AG04449 (cell line): Measurements from ENCODE around the gene SHANK3.

Source experiments
- CTCF ChIA-PET: fragments of 350-600 bp; formaldehyde crosslinking; extraction: SDS; loops from one replicate; lab custom pipeline; 2021; ENCODE audit warnings: antibody characterized with exemption; lab: Yijun Ruan, JAX
- POLR2A ChIA-PET: fragments of 400-600, 350-600 bp; formaldehyde crosslinking; extraction: SDS; loops from one replicate; lab custom pipeline; 2020; ENCODE audit warnings: antibody characterized with exemption, inconsistent platforms; lab: Yijun Ruan, JAX
- DNase-seq: peaks from one replicate; pipeline ENCODE4 v3.0.0-alpha.2; 2010; ENCODE audit warnings: low read depth, low spot score
- H3K4me3 ChIP-seq: 2 replicates; pipeline ENCODE4 v1.5.1; 2011; ENCODE audit warnings: low read depth, mild to moderate bottlenecking, control low read depth, low read length
- TF ChIP-seq, protein P1 (sequence below): IDR thresholded peaks from one replicate; pipeline ENCODE4 v1.5.1; 2011; ENCODE audit warnings: mild to moderate bottlenecking, moderate library complexity, low read length, control low read depth, inconsistent platforms; ENCODE audit not compliant: insufficient read depth; ENCODE audit errors: missing control alignments

The SHANK3 gene

DNA sequence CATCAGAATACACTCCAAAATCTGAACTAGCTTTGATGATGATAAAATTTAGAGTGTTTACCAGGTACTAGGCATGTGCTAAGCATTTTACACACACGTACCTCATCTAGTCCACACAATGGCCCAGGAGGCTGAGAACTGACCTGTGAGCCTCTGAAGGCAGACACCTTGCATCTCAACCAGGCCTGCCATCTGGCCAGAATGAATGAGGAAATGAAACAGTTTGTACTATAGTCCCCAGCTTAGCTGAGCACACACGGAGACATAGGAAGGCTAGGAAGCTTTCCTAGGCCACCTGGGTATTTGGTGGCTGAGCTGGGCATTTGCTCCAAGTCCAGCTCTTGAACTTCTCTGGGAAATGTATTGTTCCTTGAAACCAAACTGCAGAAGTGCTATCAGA is 6.9 kb upstream of the SHANK3 start:
- CTCF ChIA-PET, result no interaction called here
- no peak overlapping the region for H3K4me3 ChIP-seq
- DNase-seq, result no peak
- POLR2A ChIA-PET, result interaction anchor here (0.6 kb wide), 1 partner anchor 44 kb away, joined by 3 read pairs; no protein-coding TSS in a partner anchor
- TF ChIP-seq, protein P1, sequence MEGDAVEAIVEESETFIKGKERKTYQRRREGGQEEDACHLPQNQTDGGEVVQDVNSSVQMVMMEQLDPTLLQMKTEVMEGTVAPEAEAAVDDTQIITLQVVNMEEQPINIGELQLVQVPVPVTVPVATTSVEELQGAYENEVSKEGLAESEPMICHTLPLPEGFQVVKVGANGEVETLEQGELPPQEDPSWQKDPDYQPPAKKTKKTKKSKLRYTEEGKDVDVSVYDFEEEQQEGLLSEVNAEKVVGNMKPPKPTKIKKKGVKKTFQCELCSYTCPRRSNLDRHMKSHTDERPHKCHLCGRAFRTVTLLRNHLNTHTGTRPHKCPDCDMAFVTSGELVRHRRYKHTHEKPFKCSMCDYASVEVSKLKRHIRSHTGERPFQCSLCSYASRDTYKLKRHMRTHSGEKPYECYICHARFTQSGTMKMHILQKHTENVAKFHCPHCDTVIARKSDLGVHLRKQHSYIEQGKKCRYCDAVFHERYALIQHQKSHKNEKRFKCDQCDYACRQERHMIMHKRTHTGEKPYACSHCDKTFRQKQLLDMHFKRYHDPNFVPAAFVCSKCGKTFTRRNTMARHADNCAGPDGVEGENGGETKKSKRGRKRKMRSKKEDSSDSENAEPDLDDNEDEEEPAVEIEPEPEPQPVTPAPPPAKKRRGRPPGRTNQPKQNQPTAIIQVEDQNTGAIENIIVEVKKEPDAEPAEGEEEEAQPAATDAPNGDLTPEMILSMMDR, result no peak

DNA sequence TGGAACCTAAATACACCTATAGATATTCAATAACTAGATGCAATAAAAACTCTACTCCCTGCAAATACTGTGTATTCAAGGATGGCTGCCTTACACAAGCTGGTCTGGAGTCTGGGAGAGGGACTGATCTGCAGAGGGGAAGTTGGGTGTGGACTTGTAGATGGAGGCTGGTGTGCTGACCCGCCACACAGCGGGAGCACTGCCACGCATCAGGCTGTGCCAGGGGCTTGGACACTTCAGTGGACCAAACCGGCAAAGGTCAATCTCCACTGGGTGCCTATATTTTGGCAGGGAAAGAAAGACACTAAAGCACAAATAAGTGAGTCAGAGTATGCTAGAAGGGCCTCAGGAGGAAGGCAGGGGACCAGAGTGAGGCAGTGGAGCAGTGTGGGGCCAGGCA is 2.1 kb upstream of the SHANK3 start:
- no peak overlapping the region for H3K4me3 ChIP-seq
- ChIA-PET POLR2A (no interaction called here), CTCF (interaction anchor here (0.8 to 1.8 kb wide), 3 partner anchors 24 to 28 kb away, joined by 3 to 4 read pairs (median 4); no protein-coding TSS in a partner anchor)
- TF ChIP-seq, protein P1, result no peak
- DNase-seq, result no peak

DNA sequence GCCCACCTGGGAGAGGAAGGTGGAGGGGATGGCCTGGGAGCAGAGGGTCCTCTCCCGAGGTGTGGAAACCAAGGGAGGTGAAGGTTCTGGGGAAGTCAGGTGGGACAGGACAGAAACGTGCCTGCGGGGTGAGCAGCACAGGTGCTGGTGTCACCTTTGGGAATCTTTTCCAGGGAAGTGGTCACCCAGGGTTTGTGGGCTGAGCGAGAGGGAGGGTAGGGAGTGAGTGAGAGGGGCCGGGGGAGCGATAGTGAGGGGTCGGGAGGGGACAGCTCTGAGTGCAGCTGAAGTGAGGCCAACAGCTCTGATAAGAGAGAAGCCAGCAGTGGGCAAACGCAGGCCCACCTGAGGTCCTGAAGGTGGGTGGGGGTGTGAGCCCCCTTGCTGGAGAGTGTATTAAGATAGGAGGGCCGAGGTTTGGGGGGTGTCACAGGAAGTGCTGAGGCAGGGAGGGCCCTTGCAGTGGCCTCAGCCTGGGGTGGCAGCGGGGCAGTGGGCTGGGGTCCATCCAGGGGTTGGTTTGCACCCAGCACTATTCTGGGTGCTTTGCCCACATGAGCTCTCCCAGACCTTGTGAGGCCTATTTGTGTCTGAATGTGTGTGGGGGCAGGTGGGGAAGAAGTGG is 1.6 kb upstream of the SHANK3 start:
- DNase-seq, result no peak
- CTCF ChIA-PET, result interaction anchor here (1.2 to 1.4 kb wide), 2 partner anchors 26 to 29 kb away, joined by 4 read pairs; no protein-coding TSS in a partner anchor

DNA sequence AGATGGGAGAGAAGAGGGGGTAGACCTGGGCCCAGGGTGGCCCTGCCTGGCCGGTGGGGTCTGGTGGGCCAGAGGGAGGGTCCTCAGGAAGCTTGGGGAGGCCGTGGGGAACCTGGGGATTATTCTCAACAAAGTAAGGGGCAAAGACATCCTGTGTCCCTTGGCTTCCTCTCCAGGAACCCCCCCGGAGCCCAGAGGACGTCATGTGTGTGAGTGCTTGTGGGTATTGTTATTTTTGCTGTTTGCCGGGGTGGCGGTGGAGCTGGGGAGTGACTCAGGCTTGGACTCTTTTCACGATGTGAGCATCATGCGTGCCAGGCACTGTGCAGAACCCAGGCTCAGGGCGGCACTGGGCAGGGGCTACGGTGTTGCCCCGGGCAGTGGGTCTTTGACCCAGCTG is 982 bp upstream of the SHANK3 start:
- CTCF ChIA-PET, result interaction anchor here (1.2 kb wide), 1 partner anchor 25 kb away, joined by 4 read pairs; no protein-coding TSS in a partner anchor
- DNase-seq, result no peak
- TF ChIP-seq, protein P1, result no peak
- POLR2A ChIA-PET, result no interaction called here
- H3K4me3 ChIP-seq, result no peak overlapping the region

More for the DNA sequence above, 1.6 kb upstream of the SHANK3 start:
- no peak overlapping the region for H3K4me3 ChIP-seq
- TF ChIP-seq, protein P1, result no peak
- POLR2A ChIA-PET, result no interaction called here

DNA sequence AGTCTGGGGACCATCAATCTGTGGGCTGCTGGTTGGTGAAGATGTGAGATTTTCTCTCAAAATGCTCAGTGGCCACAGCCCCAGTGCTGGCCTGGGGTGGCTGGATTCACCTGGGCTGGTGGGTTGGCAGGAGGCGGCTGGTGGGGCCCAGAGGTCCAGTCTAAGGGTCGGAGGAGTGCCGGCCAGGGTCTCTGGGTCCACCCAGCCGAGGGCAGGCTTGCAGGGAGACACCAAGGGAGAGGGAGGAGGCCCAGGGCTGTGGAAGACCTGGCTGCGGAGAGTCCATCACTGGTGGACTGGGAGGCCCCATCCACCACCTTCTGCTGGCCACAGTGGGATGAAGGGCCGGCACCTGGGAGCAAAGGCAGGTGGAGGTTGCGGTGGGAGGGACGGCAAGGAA is 582 bp upstream of the SHANK3 start:
- TF ChIP-seq, protein P1, result no peak
- no peak for DNase-seq
- no peak overlapping the region for H3K4me3 ChIP-seq
- CTCF ChIA-PET, result interaction anchor here (1.2 kb wide), 1 partner anchor 25 kb away, joined by 4 read pairs; no protein-coding TSS in a partner anchor
- POLR2A ChIA-PET, result no interaction called here

DNA sequence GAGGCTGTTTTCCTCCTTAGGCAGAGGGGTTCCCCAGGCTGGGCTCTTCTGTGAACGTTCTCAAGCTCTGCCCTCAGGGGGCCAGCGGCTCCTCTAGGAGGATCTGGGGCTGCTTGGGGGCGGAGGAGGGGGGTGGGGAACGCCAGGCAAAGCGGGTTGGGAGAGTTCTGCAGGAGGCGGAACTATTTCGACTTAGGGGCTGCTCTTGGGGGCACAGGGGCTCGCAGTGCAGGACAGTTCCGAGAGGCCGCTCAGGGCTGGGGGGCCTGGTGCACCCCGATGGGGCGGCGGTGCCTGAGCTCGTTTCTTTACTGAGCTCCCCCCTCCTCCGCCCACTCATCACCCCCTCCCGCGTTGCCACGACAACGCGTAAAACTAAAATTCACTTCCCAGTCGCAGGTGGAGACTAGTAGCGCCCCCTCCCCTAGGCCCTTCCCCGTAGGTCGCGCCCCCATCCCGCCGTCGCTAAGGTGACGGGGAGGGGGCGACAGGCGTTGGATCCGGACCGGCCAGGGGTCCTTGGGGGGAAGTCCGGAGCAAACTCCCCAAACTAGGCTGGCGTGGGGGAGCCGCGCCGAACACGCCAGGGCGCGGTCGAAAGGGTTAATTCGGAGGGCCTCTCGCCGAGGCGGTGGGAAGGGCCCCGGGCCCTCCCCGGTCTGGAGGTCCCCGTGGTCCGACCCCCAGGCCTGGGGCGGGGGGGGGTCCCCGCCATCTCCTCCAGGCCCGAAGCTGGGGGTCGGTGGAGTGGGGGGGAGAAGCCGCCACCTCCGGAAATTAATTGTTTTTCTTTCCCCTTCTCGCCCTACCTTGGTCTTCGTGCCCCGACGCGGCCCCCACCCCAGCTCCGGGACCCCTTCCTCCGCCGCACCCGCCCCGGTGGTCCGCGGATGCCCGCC is 857 bp downstream of the SHANK3 start:
- no peak overlapping the region for H3K4me3 ChIP-seq
- DNase-seq, result no peak
- ChIA-PET POLR2A (no interaction called here), CTCF (interaction anchor here (1.6 kb wide), 1 partner anchor 18 kb away, joined by 5 read pairs; no protein-coding TSS in a partner anchor)
- TF ChIP-seq, protein P1, result no peak
